ENCODE measurements around the gene MRPL4.

MRPL4 gene

GRCh38 chr19:10290357-10290875 is 38.4 kb downstream of the MRPL4 start:
- no peak for DNase-seq

- DNase-seq: no peak
Measured at GRCh38 chr19:10290876-10291553, 39.0 kb downstream of the MRPL4 start.

- no peak for DNase-seq
Measured at GRCh38 chr19:10291554-10292205, 39.7 kb downstream of the MRPL4 start.

- DNase-seq: peak; percentile 71
Measured at GRCh38 chr19:10292206-10292788, 40.3 kb downstream of the MRPL4 start.

- DNase-seq: no peak
Measured at GRCh38 chr19:10292789-10293636, 41.0 kb downstream of the MRPL4 start.

DNA sequence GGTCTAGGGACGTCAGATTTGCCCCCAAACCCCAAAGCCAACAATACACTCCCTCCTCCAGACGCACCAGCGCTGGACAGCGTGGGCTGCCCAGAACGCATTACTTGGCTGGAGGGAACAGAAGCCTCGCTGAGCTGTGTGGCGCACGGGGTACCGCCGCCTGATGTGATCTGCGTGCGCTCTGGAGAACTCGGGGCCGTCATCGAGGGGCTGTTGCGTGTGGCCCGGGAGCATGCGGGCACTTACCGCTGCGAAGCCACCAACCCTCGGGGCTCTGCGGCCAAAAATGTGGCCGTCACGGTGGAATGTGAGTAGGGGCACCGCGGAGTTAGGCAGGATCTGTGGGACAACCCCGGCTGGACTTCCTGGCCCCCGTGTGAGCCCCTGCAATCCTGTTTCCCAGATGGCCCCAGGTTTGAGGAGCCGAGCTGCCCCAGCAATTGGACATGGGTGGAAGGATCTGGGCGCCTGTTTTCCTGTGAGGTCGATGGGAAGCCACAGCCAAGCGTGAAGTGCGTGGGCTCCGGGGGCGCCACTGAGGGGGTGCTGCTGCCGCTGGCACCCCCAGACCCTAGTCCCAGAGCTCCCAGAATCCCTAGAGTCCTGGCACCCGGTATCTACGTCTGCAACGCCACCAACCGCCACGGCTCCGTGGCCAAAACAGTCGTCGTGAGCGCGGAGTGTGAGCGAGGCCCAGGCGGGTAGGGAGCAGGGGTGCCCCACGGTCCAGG is 41.8 kb downstream of the MRPL4 start:
- DNase-seq: no peak

GRCh38 chr19:10294368-10294697 is 42.3 kb downstream of the MRPL4 start:
- no peak for DNase-seq

- DNase-seq: peak; percentile 25
Measured at GRCh38 chr19:10295305-10295846, 43.4 kb downstream of the MRPL4 start.

- DNase-seq: peak; percentile 27
Measured at GRCh38 chr19:10295847-10296591, 44.0 kb downstream of the MRPL4 start.

DNA sequence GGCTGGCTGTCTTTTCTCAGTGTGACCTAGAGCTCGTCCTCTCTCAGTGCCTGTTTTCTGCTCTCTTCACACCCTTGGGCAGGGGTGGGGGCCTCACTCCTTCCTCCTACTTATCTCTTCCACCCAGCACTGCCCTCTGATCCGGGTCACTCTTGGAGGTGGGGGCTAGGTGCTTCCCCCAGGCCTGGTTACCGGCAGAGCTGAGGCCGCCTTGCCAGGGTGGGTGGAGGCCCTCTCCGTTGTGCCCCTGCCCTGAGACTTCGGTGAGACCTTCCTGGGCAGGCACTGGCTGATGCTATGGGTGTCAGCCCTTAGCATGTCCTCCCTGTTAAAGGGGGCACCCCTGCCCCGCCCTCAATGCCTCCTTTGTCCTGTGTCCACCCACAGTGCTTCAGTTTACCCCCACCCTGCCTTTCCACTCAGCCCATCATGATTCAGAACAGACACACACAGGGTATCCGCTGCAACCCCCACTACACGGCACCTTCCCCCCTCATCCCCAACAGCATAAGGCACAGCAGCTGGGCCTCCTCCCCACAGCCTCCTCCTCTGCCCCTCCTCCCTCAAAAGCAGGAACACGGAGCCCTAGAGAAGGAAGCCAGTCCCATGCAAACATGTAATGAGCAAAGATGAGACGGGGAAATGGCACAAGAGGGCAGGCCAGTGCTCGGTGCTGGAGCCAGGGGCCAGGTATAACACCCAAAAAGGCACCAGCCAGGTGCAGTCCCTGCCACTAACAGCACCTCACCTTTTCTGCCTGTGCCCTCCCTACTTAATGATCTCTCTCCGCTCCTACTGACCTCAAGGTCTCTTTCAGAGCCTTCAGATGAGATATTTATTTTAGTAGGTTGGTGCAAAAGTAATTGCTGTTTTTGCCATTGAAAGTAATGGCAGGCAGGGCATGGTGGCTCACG is 47.8 kb downstream of the MRPL4 start:
- peak; percentile 24 for DNase-seq

DNA sequence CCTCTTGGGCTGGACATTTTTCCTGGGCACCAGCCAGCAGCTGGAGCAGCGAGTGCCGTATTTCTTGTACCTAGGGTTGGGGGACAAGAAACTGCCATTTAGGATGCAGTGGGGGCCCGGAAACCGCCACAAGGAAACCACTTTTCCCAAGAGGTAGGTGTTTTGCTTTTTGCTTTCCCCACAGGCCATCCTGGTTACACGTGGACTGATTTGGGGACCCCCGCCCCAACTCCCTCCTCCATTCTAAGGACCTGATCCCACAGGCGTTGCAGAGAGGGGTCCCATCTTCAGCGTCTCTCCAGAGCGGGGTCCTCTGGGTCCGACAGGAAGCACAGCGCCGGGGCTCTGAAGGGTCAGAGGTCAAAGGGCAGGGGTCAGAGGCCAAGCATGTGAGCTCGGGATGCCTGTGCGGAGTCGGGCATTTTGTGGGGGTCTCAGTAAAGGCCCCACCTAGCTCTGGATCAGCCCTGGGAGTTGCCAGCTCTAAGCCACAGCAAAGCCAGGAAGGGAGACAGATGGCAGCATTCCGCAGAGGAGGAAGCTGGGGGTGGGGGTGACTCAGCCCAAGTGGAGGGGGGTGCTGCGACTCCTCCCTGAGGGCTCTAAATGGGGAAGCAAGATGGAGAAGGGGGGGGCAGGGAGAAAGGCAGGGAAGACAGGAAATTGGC is 53.3 kb downstream of the MRPL4 start:
- no peak for DNase-seq

DNA sequence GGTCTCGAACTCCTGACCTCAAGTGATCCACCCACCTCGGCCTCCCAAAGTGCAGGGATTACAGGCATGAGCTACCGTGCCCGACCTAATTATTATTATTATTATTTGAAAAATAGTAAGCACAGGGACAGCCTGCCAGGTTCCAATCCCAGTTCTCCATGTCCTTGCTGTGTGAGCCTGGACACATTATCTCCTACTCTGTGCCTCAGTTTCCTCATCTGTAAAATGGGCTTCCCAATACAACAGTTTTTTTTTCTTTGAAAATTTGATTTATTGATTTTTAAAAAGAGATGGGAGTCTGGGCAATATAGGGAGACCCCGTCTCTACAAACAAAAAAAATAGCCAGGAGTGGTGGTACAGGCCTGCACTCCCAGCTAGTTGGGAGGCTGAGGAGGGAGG is 54.3 kb downstream of the MRPL4 start:
- no peak for DNase-seq

DNA sequence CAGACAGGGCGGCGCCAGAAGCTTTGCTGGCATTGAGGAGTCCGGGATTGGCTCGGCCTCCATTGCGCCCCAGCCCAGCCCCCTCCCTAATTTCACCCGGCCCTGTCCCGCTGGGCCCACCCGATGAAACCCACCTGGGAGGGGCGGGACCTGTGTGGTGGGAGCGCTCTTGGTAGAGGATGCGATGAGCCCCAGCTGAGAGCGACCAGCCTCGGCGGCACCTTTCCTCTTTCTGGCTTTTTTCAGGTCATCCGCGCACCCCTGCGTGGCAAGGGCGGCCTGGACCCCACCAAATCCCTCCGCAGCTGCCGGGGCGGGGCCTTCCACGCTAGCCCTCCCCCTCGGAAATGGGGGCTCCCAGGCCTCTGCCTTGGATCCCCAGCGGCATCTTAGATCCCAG is 57.4 kb downstream of the MRPL4 start, which contains the start of gene ZGLP1:
TSS of gene ZGLP1 (minus strand) at position 393 of the 400 bp plus-strand sequence.
- DNase-seq: no peak
